HFFc6 (cell line): ENCODE measurements around the gene ARID2. TPM values are rescaled to one million over a fixed set of nuclear protein-coding genes. Genes with fewer than 3 reads are reported as not detected.

Source experiments
- DNase-seq: peaks from one replicate; pipeline ENCODE4 v3.0.0-alpha.2; 2018
- H3K27ac Mint-ChIP-seq: 2 replicates; pipeline ENCODE4 v1.8.0; 2020; ENCODE audit warnings: mild to moderate bottlenecking, mixed read lengths
- H3K27me3 Mint-ChIP-seq: 2 replicates; pipeline ENCODE4 v1.8.0; 2021; ENCODE audit warnings: mild to moderate bottlenecking, moderate library complexity, mixed read lengths; ENCODE audit not compliant: insufficient read depth
- H3K36me3 Mint-ChIP-seq: 2 replicates; pipeline ENCODE4 v1.8.0; 2021; ENCODE audit warnings: low read depth, mixed read lengths
- H3K4me1 Mint-ChIP-seq: 2 replicates; pipeline ENCODE4 v1.8.0; 2020; ENCODE audit warnings: low read depth, mixed read lengths
- H3K4me3 Mint-ChIP-seq: 2 replicates; pipeline ENCODE4 v1.8.0; 2020; ENCODE audit warnings: mild to moderate bottlenecking, moderate library complexity, mixed read lengths
- H3K9me3 Mint-ChIP-seq: 2 replicates; pipeline ENCODE4 v1.8.0; 2020; ENCODE audit warnings: mild to moderate bottlenecking, mixed read lengths
- total RNA-seq, 6 experiments: library from RNA; stranded (reverse); fragmentation: NEBNext Ultra II Directional; extraction: Animal tissue kit (Norgen Biotek cat#: 25700); gene quantifications; 2 replicates in 1 of 6; 3 replicates in 5 of 6; pipeline ENCODE4 v1.2.3, GENCODE V29; 2021
- TF ChIP-seq, protein P1 (sequence below): fragments of 200-600 bp; sonication (generic); IDR thresholded peaks from 2 replicates; pipeline ENCODE4 v1.5.0; 2021; ENCODE audit warnings: antibody characterized with exemption, mild to moderate bottlenecking

The ARID2 gene
- total RNA-seq, 6 experiments from 2014 or later: 11.5 to 15.6 (median 14.0) TPM

DNA sequence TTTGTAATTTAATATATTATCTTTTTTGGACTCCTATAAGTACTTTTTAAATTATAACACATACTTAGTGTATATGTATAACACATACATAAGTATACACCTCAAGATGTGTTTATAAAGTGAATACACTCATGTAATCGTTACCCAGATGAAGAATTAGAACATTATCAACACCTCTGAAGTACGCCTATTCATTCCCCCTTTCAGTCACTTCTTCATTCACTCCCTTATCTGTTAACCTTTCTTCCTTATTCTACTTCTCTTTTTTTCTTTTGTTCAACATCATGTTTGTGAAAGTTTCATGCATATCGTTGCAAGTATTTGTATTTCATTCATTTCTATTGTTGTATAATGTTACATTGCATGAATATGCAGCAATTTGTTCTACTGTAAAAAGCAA lies 98.5 kb downstream of the ARID2 start:
- H3K27ac Mint-ChIP-seq: no peak overlapping the region
- H3K4me3 Mint-ChIP-seq: no peak overlapping the region
- no peaks in the 10 kb centered on the region for H3K4me1 Mint-ChIP-seq
- H3K27me3 Mint-ChIP-seq: no peaks in the 10 kb centered on the region
- TF ChIP-seq, protein P1, sequence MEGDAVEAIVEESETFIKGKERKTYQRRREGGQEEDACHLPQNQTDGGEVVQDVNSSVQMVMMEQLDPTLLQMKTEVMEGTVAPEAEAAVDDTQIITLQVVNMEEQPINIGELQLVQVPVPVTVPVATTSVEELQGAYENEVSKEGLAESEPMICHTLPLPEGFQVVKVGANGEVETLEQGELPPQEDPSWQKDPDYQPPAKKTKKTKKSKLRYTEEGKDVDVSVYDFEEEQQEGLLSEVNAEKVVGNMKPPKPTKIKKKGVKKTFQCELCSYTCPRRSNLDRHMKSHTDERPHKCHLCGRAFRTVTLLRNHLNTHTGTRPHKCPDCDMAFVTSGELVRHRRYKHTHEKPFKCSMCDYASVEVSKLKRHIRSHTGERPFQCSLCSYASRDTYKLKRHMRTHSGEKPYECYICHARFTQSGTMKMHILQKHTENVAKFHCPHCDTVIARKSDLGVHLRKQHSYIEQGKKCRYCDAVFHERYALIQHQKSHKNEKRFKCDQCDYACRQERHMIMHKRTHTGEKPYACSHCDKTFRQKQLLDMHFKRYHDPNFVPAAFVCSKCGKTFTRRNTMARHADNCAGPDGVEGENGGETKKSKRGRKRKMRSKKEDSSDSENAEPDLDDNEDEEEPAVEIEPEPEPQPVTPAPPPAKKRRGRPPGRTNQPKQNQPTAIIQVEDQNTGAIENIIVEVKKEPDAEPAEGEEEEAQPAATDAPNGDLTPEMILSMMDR: no peak
- DNase-seq: no peak
- H3K9me3 Mint-ChIP-seq: no peaks in the 10 kb centered on the region
- peaks cover 19% of the 10 kb centered on the region for H3K36me3 Mint-ChIP-seq

DNA sequence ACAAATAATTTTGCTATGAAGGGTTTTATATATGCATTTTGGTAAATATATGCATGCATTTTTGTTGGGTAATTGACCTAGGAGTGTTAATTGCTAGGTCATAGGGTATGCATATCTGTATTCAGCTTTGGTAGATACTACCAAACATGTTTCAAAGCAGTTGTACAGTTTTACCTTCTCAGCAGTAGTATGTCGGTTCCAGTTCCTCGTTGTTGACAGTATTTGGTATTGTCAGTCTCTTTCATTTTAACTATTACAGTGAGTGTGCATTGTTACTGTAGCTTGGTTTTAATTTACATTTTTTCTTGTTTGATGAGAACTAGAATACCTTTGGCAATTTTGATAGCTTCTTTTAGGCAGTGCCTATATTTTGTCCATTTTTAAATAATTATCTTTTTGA lies 98.9 kb downstream of the ARID2 start:
- Mint-ChIP-seq H3K4me1 (no peaks in the 10 kb centered on the region), H3K36me3 (peaks cover 14% of the 10 kb centered on the region), H3K4me3 (no peak overlapping the region), H3K27me3 (no peaks in the 10 kb centered on the region), H3K9me3 (no peaks in the 10 kb centered on the region), H3K27ac (no peak overlapping the region)
- no peak for DNase-seq
- TF ChIP-seq, protein P1: no peak

DNA sequence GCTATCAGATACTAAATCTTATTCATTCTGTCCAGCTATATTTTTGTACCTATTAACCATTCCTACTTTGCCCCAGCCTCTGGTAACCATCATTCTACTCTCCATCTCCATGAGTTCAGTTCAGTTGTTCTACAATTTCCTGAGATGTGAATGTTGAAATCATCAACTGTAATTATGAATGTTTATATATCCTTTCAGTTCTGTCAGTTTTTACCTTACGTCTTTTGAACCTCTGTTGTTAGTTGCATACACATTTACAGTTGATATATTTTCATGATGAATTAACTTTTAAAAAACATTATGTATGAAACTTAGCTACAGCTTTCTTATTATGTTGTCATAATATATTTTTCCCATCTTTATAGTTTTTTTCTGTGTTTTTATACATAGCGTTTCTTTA lies 102.1 kb downstream of the ARID2 start:
- Mint-ChIP-seq H3K4me1 (no peaks in the 10 kb centered on the region), H3K36me3 (peaks cover 16% of the 10 kb centered on the region), H3K4me3 (no peak overlapping the region), H3K27me3 (no peaks in the 10 kb centered on the region), H3K27ac (no peak overlapping the region), H3K9me3 (no peaks in the 10 kb centered on the region)
- TF ChIP-seq, protein P1: no peak
- no peak for DNase-seq

DNA sequence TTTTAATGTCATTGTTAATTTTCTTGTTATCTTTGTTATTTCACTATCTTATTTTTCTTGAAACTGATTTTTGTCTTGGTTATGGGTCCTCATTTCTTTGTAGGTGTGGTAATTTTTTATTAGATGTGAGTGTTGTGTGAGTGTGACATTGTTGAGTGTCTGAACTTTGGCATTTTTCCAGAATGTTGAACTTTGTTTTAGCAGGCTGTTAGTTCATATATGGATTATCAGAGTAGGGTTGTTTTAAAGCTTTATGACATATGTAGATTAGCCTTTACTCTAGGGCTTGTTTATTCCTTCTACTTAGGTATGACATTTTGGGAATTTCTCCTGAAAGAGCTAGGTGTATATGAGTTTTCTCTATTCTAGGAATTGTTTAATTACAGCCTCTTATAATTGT lies 103.9 kb downstream of the ARID2 start:
- Mint-ChIP-seq H3K4me1 (no peaks in the 10 kb centered on the region), H3K27me3 (no peaks in the 10 kb centered on the region), H3K4me3 (no peak overlapping the region), H3K27ac (no peak overlapping the region), H3K9me3 (no peaks in the 10 kb centered on the region), H3K36me3 (peaks cover 16% of the 10 kb centered on the region)
- no peak for DNase-seq
- TF ChIP-seq, protein P1: no peak

DNA sequence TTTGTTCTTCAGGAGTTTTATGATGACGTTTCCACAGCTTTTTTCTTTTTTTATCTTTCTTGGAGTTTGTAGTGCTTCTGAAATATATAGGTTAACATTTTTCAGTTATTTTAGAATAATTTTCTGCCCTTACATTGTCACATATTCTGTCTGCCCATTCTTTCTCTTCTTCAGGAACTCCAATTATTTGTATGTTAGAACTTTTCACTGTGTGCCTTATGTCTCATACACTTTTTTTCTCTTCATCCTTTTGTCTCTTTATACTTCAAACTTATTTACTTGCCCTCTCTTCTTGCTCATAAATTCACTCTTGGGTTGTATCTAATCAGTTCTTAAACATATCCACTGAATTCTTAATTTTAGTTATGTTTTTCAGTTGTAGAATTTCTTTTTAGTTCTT lies 105.3 kb downstream of the ARID2 start:
- TF ChIP-seq, protein P1: no peak
- Mint-ChIP-seq H3K4me1 (no peaks in the 10 kb centered on the region), H3K4me3 (no peak overlapping the region), H3K27ac (no peak overlapping the region), H3K9me3 (no peaks in the 10 kb centered on the region), H3K36me3 (peaks cover 21% of the 10 kb centered on the region), H3K27me3 (no peaks in the 10 kb centered on the region)
- DNase-seq: no peak

DNA sequence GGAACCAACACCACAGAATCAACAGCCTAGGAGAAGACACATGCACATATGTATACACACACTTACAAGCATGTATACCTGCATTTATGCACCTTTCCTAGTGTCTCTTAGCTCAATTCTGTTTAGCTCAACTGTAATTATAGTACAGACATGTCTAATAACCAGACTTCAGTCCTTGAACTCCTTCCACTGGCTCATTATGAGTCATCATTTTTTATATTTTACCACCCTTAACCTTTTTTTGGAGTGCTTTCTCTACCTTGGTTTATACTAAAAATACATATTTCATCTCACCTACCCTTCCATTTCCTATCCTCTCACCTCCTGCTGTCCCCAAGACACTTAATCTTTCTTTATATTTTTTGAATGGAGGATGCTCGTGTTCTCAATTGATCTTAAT lies 110.4 kb downstream of the ARID2 start:
- peaks cover 20% of the 10 kb centered on the region for H3K36me3 Mint-ChIP-seq
- DNase-seq: no peak
- H3K4me3 Mint-ChIP-seq: no peak overlapping the region
- H3K4me1 Mint-ChIP-seq: no peaks in the 10 kb centered on the region
- TF ChIP-seq, protein P1: no peak
- H3K9me3 Mint-ChIP-seq: no peaks in the 10 kb centered on the region
- H3K27ac Mint-ChIP-seq: no peak overlapping the region
- H3K27me3 Mint-ChIP-seq: no peaks in the 10 kb centered on the region
